GM18909 (cell line): Measurements from ENCODE around the gene CCDC178.
"Not testable (repeated sequence)": the region's sequence is repeated elsewhere in the genome, so short reads cannot be mapped to it uniquely, and the experiment has no call there.

Experiments
- ATAC-seq: cut with Tn5 transposase; IDR thresholded peaks from one replicate; pipeline ENCODE4 v1.9.1; 2021; ENCODE audit warnings: mild to moderate bottlenecking; ENCODE audit not compliant: unreplicated experiment, poor library complexity

The CCDC178 gene

DNA sequence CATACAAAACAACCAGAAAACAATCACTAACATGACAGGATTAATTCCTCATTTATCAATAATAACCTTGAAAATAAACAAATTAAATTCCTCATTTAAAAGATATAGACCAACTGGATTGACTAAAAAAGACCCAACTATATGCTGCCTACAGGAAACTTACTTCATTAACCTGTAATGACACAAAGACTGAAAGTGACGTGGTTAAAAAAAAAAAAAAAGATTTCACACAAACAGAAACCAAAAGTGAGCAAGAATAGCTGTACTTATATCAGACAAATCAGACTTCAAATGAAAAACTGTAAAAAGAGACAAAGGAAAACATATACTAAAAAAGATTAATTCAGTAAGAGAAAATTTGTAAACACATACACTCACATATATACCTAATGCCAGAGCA lies 201.2 kb downstream of the CCDC178 start:
- peak; percentile 54 for ATAC-seq

GRCh38 chr18:33232318-33232626 lies 208.2 kb downstream of the CCDC178 start:
- ATAC-seq: peak; percentile 30

DNA sequence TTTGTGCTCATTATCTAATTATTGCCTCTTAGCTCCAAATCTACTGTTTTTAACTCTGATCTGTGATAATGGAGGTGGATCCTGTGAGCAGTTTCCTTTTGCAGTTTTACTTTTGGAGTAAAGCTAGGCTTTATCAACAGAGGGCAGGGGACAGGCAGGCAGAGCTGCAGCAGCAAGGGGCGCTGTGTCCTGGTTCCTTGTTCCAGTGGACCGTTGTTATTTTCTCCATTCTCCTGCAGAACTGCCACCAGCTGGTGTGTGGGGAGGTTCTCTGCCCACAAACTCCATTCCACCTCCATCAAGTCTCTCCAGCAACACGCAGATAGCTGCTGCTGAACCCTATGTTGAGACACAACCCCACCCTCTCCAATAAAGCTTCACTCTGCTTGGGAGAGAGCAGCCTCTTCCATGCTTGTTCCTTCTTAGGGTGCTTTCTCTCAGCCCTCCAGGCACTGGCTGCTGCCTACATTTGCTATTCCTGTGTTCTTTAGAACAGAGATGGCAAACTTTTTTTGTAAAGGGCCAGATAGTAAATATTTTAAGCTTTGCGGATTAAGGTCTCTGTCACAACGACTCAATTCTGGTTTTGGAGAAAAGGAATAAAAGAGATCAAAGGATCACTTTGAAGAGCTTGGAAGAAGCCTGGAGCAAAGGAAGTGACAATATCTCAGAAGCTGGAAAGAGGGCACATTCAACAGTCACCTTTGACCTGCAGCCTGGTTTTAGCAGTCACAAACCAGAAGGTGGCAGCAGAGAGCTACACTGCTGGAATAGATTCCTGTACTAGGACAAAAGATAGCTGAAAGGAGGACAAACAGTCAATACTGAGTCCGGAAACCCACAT lies 208.8 kb downstream of the CCDC178 start:
- ATAC-seq: peak; percentile 94

GRCh38 chr18:33212363-33212762 lies 228.2 kb downstream of the CCDC178 start:
- no peak for ATAC-seq

GRCh38 chr18:33210575-33211189 lies 229.8 kb downstream of the CCDC178 start:
- no peak for ATAC-seq

DNA sequence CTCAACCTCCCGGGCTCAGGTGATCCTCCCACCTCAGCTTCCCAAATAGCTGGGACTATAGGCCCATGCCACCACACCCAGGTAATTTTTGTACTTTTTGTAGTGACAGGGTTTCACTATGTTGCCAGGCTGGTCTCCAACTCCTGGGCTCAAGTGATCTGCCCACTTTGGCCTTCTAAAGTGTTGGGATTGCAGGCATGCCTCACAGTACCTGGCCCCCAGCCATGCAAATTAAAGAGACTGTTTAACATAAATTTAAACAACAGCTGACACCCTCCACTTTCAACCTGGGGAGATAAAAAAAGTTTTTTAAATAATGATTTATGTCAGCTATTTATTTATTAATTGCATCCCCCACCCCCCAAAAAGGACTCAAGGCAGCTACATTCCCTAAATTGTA lies 234.7 kb downstream of the CCDC178 start:
- ATAC-seq: no peak

- ATAC-seq: no peak
Observed at GRCh38 chr18:33201509-33201926, 239.0 kb downstream of the CCDC178 start.

DNA sequence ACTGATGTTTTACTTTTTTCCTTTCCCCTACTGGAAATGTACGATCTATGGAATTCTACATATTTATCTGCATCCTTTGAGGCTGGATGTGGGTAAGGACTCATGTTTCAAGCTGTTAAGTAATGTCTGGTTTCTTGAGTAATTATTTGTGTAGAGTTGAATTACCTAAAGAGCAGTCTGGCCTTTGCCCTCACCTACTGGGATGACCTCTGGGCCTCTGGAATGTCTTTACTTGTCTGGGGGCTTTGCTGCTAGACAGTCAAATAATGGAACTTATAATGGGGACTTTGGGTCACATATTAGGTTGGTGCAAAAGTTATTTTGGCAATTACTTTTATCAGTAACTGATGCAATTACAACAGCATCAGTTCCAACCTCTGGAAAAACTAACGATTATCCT lies 244.7 kb downstream of the CCDC178 start:
- no peak for ATAC-seq

GRCh38 chr18:33194793-33195192 lies 245.7 kb downstream of the CCDC178 start:
- no peak for ATAC-seq

DNA sequence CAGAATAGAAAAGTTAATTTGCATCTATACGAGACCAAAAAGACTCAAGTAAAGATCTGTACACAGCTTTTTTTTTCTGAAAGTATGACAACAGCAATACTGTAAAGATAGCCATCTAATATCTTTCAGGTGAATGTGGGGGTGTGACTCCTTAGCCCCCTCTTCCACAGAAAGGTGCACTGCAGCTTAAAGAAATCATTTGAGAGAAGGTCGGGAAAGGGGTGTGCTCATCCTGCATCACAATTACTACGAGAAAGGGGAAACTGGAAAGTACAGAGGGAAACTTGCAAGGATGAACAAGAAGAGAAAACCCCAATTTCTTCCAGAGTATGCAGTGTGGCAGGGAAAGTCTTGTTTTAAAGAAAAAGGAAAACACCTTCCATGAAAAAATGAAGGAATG lies 255.6 kb downstream of the CCDC178 start:
- ATAC-seq: no peak

DNA sequence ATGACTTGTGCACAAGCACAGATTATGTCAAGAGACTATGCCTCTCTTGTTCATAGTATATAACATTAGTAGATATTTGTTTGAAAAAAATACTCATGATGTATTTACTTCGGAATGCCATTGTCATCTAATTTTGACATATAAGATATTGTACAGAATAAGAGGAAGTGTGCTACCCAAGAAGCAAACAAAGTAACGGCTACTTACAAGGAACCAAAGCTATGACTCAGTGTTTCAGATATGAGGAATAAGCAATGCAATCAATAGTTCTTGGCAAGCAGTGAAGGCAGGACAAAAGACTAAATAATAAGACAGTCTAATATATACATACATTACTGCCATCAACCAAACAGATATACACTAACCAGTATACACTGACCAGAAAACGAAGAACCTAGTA lies 256.3 kb downstream of the CCDC178 start:
- no peak for ATAC-seq

- no peak for ATAC-seq
Observed at GRCh38 chr18:33183136-33183535, 257.4 kb downstream of the CCDC178 start.

GRCh38 chr18:33181016-33181415 lies 259.5 kb downstream of the CCDC178 start:
- no peak for ATAC-seq

DNA sequence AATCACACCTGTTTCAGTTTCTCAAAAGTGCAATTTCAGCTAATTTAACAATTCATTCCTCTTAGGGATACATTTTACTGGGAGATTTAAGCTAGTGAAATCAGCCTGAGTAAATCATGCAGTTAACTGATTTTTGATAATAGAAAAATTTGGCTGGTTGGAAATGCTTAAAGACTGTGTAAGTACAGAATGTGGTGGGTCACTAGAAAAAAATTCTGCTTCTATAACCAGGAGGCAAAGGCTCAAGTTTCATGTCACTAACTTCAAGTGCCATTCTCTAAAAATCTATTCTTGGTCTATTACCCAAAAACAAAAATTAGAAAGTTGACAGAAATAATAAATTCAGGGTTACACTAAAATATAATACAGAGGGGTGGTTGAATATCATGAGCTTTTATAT lies 271.3 kb downstream of the CCDC178 start:
- ATAC-seq: no peak

DNA sequence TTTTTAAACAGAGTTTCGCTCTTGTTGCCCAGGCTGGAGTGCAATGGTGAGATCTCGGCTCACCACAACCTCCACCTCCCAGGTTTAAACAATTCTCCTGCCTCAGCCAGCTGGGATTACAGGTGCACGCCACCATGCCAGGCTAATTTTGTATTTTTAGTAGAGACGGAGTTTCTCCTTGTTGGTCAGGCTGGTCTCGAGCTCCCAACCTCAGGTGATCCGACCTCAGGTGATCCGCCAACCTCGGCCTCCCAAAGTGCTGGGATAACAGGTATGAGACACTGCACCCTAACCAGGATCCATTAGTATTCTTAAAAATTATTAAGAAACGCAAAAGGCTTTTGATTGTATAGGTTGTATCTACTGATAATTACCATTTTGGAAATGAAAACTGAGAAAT lies 276.4 kb downstream of the CCDC178 start:
- not testable (repeated sequence) for ATAC-seq

- ATAC-seq: no peak
Observed at GRCh38 chr18:33161131-33161530, 279.4 kb downstream of the CCDC178 start.

- no peak for ATAC-seq
Observed at GRCh38 chr18:33159151-33159550, 281.4 kb downstream of the CCDC178 start.

GRCh38 chr18:33157893-33158292 lies 282.6 kb downstream of the CCDC178 start:
- no peak for ATAC-seq

DNA sequence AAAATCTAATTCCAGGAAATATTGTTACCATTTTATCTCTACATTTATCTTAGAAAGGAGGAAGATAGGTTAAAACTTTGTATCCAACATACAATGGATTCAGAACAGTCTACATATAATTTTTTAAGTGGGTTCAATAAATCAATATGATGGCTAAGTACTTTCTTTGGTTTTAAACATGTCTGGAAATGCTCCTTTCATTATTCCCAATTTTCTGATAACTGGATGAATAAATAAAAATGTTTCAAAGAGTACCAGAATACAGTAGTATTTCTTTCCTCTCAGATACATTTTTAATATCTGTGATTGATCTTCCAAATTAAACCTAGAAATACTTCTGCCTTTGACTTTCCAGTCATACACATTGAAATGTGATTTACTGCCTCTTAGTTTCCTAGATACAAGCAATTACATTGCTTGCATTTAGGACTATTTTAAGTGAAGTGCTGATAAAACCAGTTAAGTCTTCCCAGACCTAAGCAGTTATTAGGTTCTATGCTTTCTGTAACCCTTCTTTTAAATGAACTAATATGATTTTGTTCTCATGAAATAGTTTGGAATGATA lies 283.5 kb downstream of the CCDC178 start:
- ATAC-seq: no peak

DNA sequence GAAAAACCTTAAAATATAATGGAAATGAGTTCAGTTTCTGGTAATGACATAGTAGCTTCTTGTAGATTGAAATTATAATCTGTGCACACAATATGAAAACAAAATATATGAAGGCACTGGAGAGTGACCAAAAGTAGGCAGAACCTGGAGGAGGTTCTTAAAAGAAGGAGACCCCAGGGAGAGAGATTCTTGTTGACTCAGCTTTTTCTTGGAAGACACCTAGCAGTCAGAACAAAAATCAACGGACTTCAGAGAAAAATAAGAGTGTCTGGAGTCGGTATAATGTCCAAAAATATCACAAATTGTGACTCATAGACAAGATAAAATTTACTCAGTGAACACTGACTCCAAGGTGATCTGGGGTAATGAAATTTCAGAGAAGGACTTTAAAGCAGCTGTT lies 286.5 kb downstream of the CCDC178 start:
- ATAC-seq: no peak

GRCh38 chr18:33152376-33152775 lies 288.1 kb downstream of the CCDC178 start:
- ATAC-seq: no peak

- ATAC-seq: not testable (repeated sequence)
Observed at GRCh38 chr18:33147811-33148210, 292.7 kb downstream of the CCDC178 start.
